Neural progenitor cell (in vitro differentiated cells): ENCODE data around the gene MRPS33. TPM values are rescaled to one million over a fixed set of nuclear protein-coding genes. Genes with fewer than 3 reads are reported as not detected.

ENCODE experiments used
- DNase-seq: peaks from one replicate; pipeline ENCODE4 v3.0.0-alpha.2; 2016; ENCODE audit warnings: low spot score
- H2AFZ ChIP-seq: fragments of 200-600 bp; sonication (generic); replicated peaks from 2 replicates; pipeline ENCODE4 v1.6.1; 2016; ENCODE audit warnings: antibody characterized with exemption
- H3F3A ChIP-seq: fragments of 200-600 bp; sonication (generic); 2 replicates; pipeline ENCODE4 v1.6.1; 2016; ENCODE audit warnings: antibody characterized with exemption, low read depth
- H3K27ac ChIP-seq: fragments of 200-600 bp; sonication (generic); 2 replicates; pipeline ENCODE4 v1.5.1; 2016; ENCODE audit warnings: mild to moderate bottlenecking
- H3K27me3 ChIP-seq: fragments of 200-600 bp; sonication (generic); 2 replicates; pipeline ENCODE4 v1.6.1; 2016; ENCODE audit warnings: mild to moderate bottlenecking, moderate library complexity
- H3K36me3 ChIP-seq: fragments of 200-600 bp; sonication (generic); 2 replicates; pipeline ENCODE4 v1.5.1; 2016
- H3K4me1 ChIP-seq: fragments of 200-600 bp; sonication (generic); 2 replicates; pipeline ENCODE4 v1.6.1; 2016; ENCODE audit warnings: mixed run types
- H3K4me2 ChIP-seq: fragments of 200-600 bp; sonication (generic); 2 replicates; pipeline ENCODE4 v1.6.1; 2016
- H3K4me3 ChIP-seq: fragments of 200-600 bp; sonication (generic); 2 replicates; pipeline ENCODE4 v1.5.1; 2016
- H3K79me2 ChIP-seq: fragments of 200-600 bp; sonication (generic); 2 replicates; pipeline ENCODE4 v1.6.1; 2016; ENCODE audit warnings: low read depth
- H3K9ac ChIP-seq: fragments of 200-600 bp; sonication (generic); 2 replicates; pipeline ENCODE4 v1.6.1; 2016
- H3K9me3 ChIP-seq: fragments of 200-600 bp; sonication (generic); 2 replicates; pipeline ENCODE4 v1.5.1; 2016; ENCODE audit warnings: low read depth
- H4K20me1 ChIP-seq: fragments of 200-600 bp; sonication (generic); 2 replicates; pipeline ENCODE4 v1.6.1; 2016; ENCODE audit warnings: low read depth
- H3K27ac Mint-ChIP-seq: 3 replicates; pipeline ENCODE4 v1.8.0; 2021; ENCODE audit warnings: mixed read lengths
- H3K27me3 Mint-ChIP-seq: 2 replicates; pipeline ENCODE4 v1.8.0; 2022; ENCODE audit warnings: low read depth, mild to moderate bottlenecking, inconsistent platforms, moderate library complexity, mixed read lengths; ENCODE audit not compliant: insufficient read depth
- H3K36me3 Mint-ChIP-seq: 3 replicates; pipeline ENCODE4 v1.8.0; 2021; ENCODE audit warnings: mixed read lengths
- H3K4me1 Mint-ChIP-seq: 3 replicates; pipeline ENCODE4 v1.8.0; 2021; ENCODE audit warnings: mixed read lengths
- H3K4me3 Mint-ChIP-seq: 3 replicates; pipeline ENCODE4 v1.8.0; 2021; ENCODE audit warnings: mild to moderate bottlenecking, moderate library complexity, mixed read lengths
- H3K9me3 Mint-ChIP-seq: 3 replicates; pipeline ENCODE4 v1.8.0; 2020; ENCODE audit warnings: mixed read lengths
- CTCF ChIP-seq: fragments of 200-600 bp; sonication (generic); IDR thresholded peaks from 2 replicates; pipeline ENCODE4 v1.5.1; 2017; ENCODE audit warnings: antibody characterized with exemption, mild to moderate bottlenecking
- EZH2 ChIP-seq: fragments of 200-600 bp; sonication (generic); IDR thresholded peaks from 2 replicates; pipeline ENCODE4 v1.6.1; 2017; ENCODE audit warnings: antibody characterized with exemption, mild to moderate bottlenecking, moderate library complexity
- EZH2phosphoT487 ChIP-seq: fragments of 200-600 bp; sonication (generic); IDR thresholded peaks from 2 replicates; pipeline ENCODE4 v1.6.1; 2017; ENCODE audit warnings: antibody characterized with exemption
- total RNA-seq: library from RNA; depleted of rRNA; stranded (reverse); fragments of >200 nt; gene quantifications from 2 replicates; pipeline ENCODE4 v1.2.3, GENCODE V29; 2015; ENCODE audit warnings: low replicate concordance

MRPS33 gene
- total RNA-seq, 1 donor from 2014 or later, result 25.0 TPM

- Histone ChIP-seq H3K9me3 (no peaks in the 10 kb centered on the region), H3K4me2 (no peak overlapping the region), H3K36me3 (no peaks in the 10 kb centered on the region), H3K4me3 (no peak overlapping the region), H3K4me1 (no peaks in the 10 kb centered on the region), H3F3A (no peaks in the 10 kb centered on the region), H2AFZ (no peak overlapping the region), H3K9ac (no peak overlapping the region), H4K20me1 (no peaks in the 10 kb centered on the region), H3K79me2 (no peaks in the 10 kb centered on the region), H3K27me3 (no peaks in the 10 kb centered on the region), H3K27ac (no peak overlapping the region)
- H3K36me3 Mint-ChIP-seq, result no peaks in the 10 kb centered on the region
- H3K27ac Mint-ChIP-seq, result no peak overlapping the region
- H3K4me1 Mint-ChIP-seq, result no peaks in the 10 kb centered on the region
- H3K9me3 Mint-ChIP-seq, result peaks cover 2% of the 10 kb centered on the region
- no peak overlapping the region for H3K4me3 Mint-ChIP-seq
- no peak for TF ChIP-seq EZH2
- TF ChIP-seq EZH2phosphoT487, result no peak
- TF ChIP-seq CTCF, result no peak
- H3K27me3 Mint-ChIP-seq, result no peaks in the 10 kb centered on the region
- DNase-seq, result no peak
These were observed 24.4 kb downstream of the MRPS33 start for GRCh38 chr7:140990193-140990962.

- no peak overlapping the region for H3K4me2 ChIP-seq
- DNase-seq, result no peak
- Mint-ChIP-seq H3K9me3 (peaks cover 2% of the 10 kb centered on the region), H3K4me1 (no peaks in the 10 kb centered on the region), H3K36me3 (no peaks in the 10 kb centered on the region), H3K27ac (no peak overlapping the region), H3K4me3 (no peak overlapping the region), H3K27me3 (peaks cover 2% of the 10 kb centered on the region)
- TF ChIP-seq EZH2 (no peak), CTCF (no peak)
- no peaks in the 10 kb centered on the region for H3K9me3 ChIP-seq
- no peaks in the 10 kb centered on the region for H3F3A ChIP-seq
- H3K9ac ChIP-seq, result no peak overlapping the region
- H3K27me3 ChIP-seq, result no peaks in the 10 kb centered on the region
- no peaks in the 10 kb centered on the region for H3K36me3 ChIP-seq
- no peaks in the 10 kb centered on the region for H3K79me2 ChIP-seq
- H3K4me3 ChIP-seq, result no peak overlapping the region
- H3K27ac ChIP-seq, result no peak overlapping the region
- H4K20me1 ChIP-seq, result no peaks in the 10 kb centered on the region
- no peaks in the 10 kb centered on the region for H3K4me1 ChIP-seq
- no peak overlapping the region for H2AFZ ChIP-seq
These were observed 25.7 kb downstream of the MRPS33 start for GRCh38 chr7:140989068-140989467.

GRCh38 chr7:140983802-140984201, 30.9 kb downstream of the MRPS33 start:
- H3K27ac ChIP-seq, result no peak overlapping the region
- H3K4me1 Mint-ChIP-seq, result no peaks in the 10 kb centered on the region
- H3K27ac Mint-ChIP-seq, result no peak overlapping the region
- no peak overlapping the region for H2AFZ ChIP-seq
- H3K4me3 Mint-ChIP-seq, result no peak overlapping the region
- H3K9me3 Mint-ChIP-seq, result peaks cover 2% of the 10 kb centered on the region
- TF ChIP-seq CTCF (peak; percentile 60), EZH2 (no peak)
- no peak overlapping the region for H3K4me3 ChIP-seq
- peaks cover 5% of the 10 kb centered on the region for H3K27me3 Mint-ChIP-seq
- no peaks in the 10 kb centered on the region for H3K79me2 ChIP-seq
- DNase-seq, result peak; percentile 14
- no peaks in the 10 kb centered on the region for H4K20me1 ChIP-seq
- H3K27me3 ChIP-seq, result no peaks in the 10 kb centered on the region
- H3F3A ChIP-seq, result no peaks in the 10 kb centered on the region
- H3K36me3 Mint-ChIP-seq, result no peaks in the 10 kb centered on the region
- no peaks in the 10 kb centered on the region for H3K4me1 ChIP-seq
- no peak overlapping the region for H3K9ac ChIP-seq
- no peaks in the 10 kb centered on the region for H3K36me3 ChIP-seq
- H3K9me3 ChIP-seq, result no peaks in the 10 kb centered on the region
- no peak overlapping the region for H3K4me2 ChIP-seq
